Cardiac muscle cell (in vitro differentiated cells and primary cell): ENCODE data around the gene SV2B. TPM values are rescaled to one million over a fixed set of nuclear protein-coding genes. Genes with fewer than 3 reads are reported as not detected.

Experiments used
- DNase-seq, 2 donors: peaks; one replicate each; pipeline versions ENCODE4 v3.0.0 to v3.0.0-alpha.2; 2010 to 2017; ENCODE audit warnings: low read depth in 1 of 2, low spot score in 1 of 2
- H3K27ac ChIP-seq: fragments of 200-600 bp; sonication (generic); 2 replicates; pipeline ENCODE4 v1.5.1; 2016
- H3K27me3 ChIP-seq: fragments of 200-600 bp; sonication (generic); 2 replicates; pipeline ENCODE4 v1.6.0; 2016; ENCODE audit warnings: control low read depth
- H3K36me3 ChIP-seq: fragments of 200-600 bp; sonication (generic); 2 replicates; pipeline ENCODE4 v1.5.1; 2016; ENCODE audit warnings: control low read depth
- H3K4me1 ChIP-seq: fragments of 200-600 bp; sonication (generic); 2 replicates; pipeline ENCODE4 v1.8.1; 2017; ENCODE audit warnings: low read depth, mild to moderate bottlenecking, mixed run types
- H3K4me3 ChIP-seq: fragments of 200-600 bp; sonication (generic); 2 replicates; pipeline ENCODE4 v1.5.1; 2016; ENCODE audit warnings: mild to moderate bottlenecking
- H3K9me3 ChIP-seq: fragments of 200-600 bp; sonication (generic); 2 replicates; pipeline ENCODE4 v1.5.1; 2017; ENCODE audit warnings: low read depth, mild to moderate bottlenecking, control low read depth
- polyA plus RNA-seq: library from polyadenylated mRNA; unstranded; fragments of >200 nt; fragmentation: Nextera tagmentation; extraction: Ambion mirVana; gene quantifications from 2 replicates; pipeline ENCODE4 v1.2.1, GENCODE V29; 2016
- total RNA-seq: library from RNA; depleted of rRNA; stranded (reverse); fragments of >200 nt; gene quantifications from 2 replicates; pipeline ENCODE4 v1.2.3, GENCODE V29; 2016
- TF ChIP-seq, protein P1 (sequence below): IDR thresholded peaks from 2 replicates; pipeline ENCODE4 v1.5.1; 2012; ENCODE audit warnings: low read depth, mild to moderate bottlenecking, low read length

The SV2B gene
- total and polyA plus RNA-seq, 2 experiments from 2014 or later = 0.03 to 0.32 TPM

DNA sequence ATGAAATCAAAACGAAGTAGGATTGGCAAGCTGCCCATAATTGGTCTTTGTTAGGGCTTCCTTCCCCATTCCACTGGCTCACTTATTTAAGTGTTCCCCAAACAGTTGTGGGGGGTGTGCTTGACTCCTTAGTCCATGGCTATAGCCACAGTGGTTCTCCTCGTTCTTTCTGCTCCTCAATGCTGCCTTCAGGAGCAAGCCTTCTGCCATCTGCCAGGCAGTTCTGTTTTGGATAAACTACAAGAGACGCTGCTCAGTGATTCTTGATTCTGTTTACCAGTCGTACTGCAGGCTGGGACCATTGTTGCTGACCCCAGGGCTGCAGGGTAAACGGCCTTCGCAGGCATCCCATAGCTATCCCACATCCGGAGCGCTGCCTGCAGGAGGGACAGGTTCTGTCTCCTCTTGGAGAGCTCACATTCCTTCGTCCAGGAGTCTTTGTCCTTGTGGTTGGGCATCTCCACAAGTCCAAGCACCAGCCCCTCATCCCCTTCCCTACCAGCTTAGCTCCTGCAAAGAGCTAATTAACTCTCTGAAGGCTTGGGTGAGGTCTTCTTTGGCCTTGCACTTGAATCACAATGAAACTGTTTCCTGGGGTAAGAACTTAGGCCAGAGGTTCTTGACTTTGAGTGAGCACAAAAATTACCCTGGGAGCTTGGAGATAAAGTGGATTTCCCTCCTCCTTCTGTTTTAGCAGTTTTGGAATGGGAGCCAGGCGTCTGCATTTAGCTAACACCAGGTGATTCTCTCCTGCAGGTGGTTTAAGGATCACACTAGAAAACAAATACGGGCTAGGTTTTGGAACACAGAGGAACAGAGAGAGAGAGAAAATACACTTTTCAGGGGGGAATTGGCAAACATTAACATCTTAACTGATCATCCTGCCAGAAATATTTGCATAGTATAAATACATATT is 114.9 kb downstream of the SV2B start:
- no peak for DNase-seq
- H3K27ac ChIP-seq = no peak overlapping the region
- TF ChIP-seq, protein P1, sequence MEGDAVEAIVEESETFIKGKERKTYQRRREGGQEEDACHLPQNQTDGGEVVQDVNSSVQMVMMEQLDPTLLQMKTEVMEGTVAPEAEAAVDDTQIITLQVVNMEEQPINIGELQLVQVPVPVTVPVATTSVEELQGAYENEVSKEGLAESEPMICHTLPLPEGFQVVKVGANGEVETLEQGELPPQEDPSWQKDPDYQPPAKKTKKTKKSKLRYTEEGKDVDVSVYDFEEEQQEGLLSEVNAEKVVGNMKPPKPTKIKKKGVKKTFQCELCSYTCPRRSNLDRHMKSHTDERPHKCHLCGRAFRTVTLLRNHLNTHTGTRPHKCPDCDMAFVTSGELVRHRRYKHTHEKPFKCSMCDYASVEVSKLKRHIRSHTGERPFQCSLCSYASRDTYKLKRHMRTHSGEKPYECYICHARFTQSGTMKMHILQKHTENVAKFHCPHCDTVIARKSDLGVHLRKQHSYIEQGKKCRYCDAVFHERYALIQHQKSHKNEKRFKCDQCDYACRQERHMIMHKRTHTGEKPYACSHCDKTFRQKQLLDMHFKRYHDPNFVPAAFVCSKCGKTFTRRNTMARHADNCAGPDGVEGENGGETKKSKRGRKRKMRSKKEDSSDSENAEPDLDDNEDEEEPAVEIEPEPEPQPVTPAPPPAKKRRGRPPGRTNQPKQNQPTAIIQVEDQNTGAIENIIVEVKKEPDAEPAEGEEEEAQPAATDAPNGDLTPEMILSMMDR = no peak
- no peaks in the 10 kb centered on the region for H3K9me3 ChIP-seq
- no peak overlapping the region for H3K4me3 ChIP-seq
- H3K4me1 ChIP-seq = no peaks in the 10 kb centered on the region
- H3K36me3 ChIP-seq = no peaks in the 10 kb centered on the region
- no peaks in the 10 kb centered on the region for H3K27me3 ChIP-seq

DNA sequence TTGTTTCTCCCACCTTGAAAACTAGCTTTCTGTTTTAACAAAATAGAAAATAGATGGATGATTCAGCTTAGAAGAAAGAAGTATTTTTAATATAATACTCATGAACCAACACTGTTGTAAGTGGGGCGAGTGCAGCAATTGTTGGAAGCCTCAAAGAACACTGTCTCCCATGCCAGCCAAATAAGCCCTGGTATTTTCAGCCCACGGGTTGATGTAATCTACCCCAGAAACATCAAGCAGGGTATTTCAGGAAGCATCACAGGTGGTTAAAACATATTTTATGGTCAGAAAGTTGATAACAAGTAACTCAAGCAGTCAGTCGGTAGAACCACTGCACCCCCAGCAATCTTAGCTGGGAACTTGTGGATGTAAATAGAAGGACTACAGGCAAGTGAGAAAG is 115.9 kb downstream of the SV2B start:
- Histone ChIP-seq H3K27ac (no peak overlapping the region), H3K4me1 (no peaks in the 10 kb centered on the region), H3K36me3 (no peaks in the 10 kb centered on the region), H3K27me3 (no peaks in the 10 kb centered on the region), H3K4me3 (no peak overlapping the region), H3K9me3 (no peaks in the 10 kb centered on the region)
- TF ChIP-seq, protein P1 = no peak
- no peak for DNase-seq

DNA sequence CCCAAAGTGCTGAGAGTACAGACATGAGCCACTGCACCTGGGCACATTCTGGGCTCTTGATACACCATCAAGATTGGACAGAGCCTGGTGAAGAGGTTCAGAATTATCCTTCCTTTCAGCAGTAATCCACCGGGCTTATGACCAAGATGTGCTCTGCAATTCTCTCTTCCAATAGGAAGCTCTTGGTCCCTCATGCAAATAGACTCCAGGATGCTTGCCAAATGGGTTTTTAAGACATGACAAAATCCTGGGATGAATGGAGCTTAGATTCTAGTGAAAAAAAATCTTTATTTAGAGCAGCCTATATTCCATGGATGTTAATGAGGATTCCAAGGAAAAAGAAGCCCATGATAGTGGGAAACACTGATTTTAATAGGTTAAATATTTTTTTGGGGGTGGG is 119.1 kb downstream of the SV2B start:
- Histone ChIP-seq H3K4me3 (no peak overlapping the region), H3K27ac (no peak overlapping the region), H3K9me3 (no peaks in the 10 kb centered on the region), H3K27me3 (no peaks in the 10 kb centered on the region), H3K36me3 (no peaks in the 10 kb centered on the region), H3K4me1 (no peaks in the 10 kb centered on the region)
- TF ChIP-seq, protein P1 = no peak
- no peak for DNase-seq

DNA sequence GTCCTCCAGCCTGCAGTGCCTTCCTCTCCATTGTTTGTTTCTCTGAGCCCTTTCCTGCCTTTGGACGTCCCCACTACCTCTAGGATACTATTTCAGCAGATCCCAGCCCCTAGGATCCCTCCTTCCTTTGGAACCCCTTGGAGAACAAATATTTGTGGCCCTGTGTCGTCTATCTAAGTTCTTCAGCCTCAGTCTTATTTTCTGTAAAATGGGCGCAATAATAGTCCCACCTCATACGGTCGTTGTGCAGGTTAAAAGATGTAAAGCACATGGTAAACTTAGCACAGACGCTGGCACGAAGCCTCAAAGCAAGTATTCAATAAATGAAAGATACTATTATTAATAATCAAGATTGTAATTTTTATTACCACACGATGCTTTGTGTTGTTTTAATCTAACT is 122.0 kb downstream of the SV2B start:
- Histone ChIP-seq H3K27me3 (no peaks in the 10 kb centered on the region), H3K27ac (no peak overlapping the region), H3K4me3 (no peak overlapping the region), H3K9me3 (no peaks in the 10 kb centered on the region), H3K4me1 (no peaks in the 10 kb centered on the region), H3K36me3 (no peaks in the 10 kb centered on the region)
- no peak for DNase-seq
- TF ChIP-seq, protein P1 = no peak

DNA sequence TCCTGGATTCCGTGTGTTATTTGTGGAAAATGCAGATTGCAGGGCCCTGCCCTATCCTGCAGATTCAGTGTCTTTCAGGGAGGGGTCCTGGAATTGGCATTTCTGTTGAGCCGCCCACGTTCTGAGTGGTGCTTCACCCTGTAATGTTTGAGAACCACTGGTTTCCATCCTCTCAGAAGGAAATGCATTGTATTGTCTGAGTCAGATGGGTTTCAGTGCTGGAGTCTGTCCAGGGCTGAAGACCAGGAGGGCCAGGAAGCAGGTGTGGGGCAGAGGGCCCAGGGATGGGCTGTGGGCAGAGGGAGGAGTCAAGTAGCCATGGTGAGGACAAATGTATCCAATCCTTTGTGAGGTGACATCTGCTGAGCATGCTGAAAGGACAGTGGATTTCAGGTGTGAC is 123.8 kb downstream of the SV2B start:
- TF ChIP-seq, protein P1 = no peak
- no peak overlapping the region for H3K27ac ChIP-seq
- no peaks in the 10 kb centered on the region for H3K4me1 ChIP-seq
- no peak overlapping the region for H3K4me3 ChIP-seq
- no peaks in the 10 kb centered on the region for H3K36me3 ChIP-seq
- DNase-seq = no peak
- no peaks in the 10 kb centered on the region for H3K9me3 ChIP-seq
- H3K27me3 ChIP-seq = no peaks in the 10 kb centered on the region
